NCI-H446 treated with DMSO at 0.1 percent for 48 hours (cell line): ENCODE measurements around the gene SLC5A7.

Experiments
- DNase-seq: peaks from one replicate; lab custom pipeline; 2025; lab: John Stamatoyannopoulos, UW

SLC5A7 gene

DNA sequence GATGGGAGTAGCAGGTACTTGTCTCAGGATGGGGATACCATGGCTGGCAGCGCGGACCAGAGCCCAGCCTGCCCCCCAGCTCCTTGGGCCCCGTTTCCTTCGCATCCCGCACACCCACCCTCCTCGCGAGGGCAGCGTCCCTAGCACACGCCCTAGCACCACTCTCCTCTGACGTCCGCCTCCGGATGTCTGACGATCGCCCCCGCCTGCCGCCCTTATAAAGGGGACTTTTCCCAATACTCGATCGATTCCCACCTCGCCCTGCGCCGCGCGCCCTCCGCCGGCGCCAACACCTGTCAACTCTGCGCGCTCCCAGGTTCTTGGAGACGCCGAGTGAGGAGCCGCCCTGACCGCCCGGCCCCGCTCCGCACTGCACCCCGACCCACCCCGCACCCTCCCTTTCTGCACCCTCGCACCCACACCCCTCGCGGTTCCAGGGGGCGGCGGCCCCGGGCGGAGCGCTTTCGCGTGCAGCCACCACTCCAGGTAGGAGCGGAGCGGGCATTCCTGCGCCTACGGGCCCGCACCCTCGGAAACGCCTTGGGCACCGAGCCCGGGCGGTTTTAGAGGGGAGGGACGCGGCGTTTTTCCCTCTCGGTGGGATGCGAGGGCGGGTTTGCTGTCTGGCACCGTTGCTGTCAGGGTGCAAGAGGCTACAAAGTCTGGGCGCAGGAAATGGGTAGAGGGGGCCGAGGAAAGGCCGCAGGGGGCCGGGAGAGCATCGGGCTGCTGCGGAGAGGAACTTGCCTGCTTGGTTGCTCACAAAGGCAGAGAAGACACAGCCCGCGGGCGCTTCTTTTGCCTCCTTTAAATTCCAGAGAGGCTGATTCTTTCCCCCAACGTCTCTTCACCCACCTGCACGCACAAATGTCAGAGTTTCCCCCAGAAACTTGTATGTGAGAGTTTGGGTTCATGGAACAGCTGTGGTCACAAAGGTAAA is at the start of gene SLC5A7:
SLC5A7 (plus strand) TSS at position 247 of the 940 bp plus-strand sequence. CDS start 1,632 bp downstream, outside the sequence.
- no peak for DNase-seq

DNA sequence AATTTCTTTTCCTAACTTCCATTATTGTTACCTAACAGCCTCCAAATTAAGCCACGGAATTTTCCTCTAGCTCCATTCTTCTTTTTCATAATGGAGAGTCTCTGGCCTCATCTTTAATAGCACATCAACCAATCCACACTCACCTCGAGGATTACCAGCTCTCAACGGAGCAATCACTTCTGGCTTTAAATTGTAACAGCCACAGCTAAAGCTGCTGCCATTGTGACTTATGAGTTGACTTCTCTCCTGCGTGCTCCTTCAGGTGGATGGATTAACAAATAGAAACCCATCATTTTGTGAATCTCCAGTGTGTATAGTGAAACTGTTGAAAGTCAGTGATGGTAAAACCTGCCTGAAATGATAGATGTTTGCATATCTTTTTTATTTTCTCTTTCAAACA is 24.9 kb upstream of the SLC5A7 start:
- no peak for DNase-seq

DNA sequence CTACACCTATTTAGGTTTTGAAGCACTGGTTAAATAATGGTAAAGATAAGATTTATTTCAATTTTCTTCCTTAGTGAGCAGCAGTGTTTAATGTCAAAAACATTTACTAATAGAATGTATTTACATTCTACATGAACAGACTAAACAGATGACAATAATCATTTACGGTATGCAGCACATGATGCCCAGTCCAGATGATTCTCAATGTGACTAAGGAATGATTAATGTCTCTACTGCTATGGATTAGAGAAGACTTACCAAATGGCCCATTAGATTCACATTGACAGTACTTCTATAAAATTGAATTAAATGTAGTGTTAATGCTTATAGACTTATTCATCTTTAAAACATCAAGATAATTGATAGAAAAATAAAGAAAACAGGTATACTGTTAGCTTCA is 22.1 kb upstream of the SLC5A7 start:
- no peak for DNase-seq

DNA sequence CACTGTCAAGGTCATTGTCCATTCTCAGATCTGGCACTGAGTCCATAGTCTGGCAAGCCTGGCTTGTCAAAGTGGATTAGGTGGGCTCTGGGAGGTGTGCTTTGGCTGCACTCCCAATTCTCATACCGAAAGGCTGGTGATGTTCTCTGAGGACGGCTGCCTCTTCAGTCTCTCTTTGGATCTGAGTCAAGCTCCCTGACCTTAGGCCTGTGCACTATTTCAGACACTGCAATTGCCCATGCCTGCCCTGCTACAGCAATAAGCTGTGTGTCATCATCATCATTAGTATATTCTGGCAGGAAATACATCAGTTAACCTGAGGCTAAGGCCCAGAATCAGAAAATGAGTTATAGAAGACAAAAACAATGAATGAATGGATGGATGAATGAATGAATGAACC is 1.6 kb upstream of the SLC5A7 start:
- DNase-seq, result no peak

DNA sequence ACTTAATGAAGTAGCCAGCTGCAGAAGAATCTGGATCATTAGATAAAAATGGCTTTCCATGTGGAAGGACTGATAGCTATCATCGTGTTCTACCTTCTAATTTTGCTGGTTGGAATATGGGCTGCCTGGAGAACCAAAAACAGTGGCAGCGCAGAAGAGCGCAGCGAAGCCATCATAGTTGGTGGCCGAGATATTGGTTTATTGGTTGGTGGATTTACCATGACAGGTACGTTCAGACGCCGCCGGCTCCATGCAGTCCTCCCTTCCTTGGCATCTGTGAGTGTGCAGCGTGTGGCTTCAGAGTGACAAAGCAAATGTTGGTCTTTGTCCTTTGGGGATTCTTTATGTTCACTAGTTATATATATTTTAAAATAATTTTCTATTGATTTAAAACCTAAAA is 1.8 kb downstream of the SLC5A7 start:
- no peak for DNase-seq

DNA sequence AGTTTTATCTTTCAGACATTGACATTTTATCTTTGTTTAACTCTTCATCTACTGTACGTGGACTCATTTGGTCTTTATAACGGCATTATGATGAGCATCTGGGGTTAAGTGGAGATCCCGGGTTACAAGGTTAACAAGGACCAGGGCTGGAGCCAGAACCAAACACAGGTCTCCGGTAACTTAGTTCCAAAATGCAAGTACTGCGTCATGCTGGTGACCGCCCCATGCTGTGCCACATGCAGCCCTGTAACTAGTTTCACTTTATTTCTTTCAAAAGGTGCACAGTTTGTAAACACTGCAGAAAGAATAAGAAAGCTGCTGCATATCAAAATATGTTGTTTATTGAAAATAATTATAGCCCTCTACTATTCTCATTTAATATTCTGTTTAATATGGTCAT is 3.1 kb downstream of the SLC5A7 start:
- no peak for DNase-seq

DNA sequence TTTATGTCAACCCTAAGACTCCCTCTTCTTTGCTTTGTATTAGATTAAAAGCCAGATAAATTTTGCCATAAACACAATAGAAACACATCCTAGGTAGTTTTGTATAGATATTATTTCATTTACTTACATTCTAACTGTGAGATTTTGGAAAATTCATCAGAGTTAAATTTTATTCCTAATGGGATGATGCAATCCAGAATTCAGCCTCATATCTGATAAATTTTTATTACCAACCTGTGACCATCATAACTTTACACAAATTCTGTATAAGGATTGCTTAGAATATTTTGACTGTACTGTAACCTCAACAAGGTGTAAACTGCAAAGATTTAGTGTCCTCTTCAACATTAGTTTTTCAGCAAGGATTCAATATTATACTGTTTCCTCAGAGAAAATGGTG is 4.4 kb downstream of the SLC5A7 start:
- no peak for DNase-seq

DNA sequence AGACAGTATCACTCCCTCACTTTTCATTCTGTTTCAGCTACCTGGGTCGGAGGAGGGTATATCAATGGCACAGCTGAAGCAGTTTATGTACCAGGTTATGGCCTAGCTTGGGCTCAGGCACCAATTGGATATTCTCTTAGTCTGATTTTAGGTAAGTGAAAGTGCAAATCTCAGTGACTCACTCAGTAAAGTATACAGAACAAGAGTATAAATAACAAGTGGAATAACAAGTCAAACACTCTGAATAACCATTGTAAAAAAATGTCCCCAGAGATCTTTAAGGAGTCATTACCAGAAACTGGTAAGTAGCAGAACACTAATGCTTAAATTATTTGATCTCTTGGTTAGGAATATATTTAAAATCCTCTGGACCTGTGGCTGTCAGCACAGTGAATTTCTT is 5.7 kb downstream of the SLC5A7 start:
- no peak for DNase-seq

DNA sequence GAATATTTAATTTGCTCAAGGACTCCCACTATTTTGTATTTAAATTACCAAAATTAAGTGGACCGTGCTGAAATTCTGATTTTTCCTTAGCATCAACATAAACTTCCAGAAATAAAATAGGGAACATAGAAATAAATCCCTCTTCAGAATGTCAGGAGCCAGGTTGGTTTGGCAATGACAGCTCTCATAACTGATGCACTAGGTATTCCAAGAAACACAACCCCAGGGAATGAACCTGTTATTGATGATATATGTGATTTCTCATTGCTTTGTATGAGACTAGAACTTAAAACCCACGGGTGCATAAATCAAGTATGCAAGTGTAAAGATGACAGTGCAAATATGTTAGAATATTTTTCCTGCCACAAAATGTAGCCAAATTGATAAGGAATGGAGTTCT is 12.8 kb downstream of the SLC5A7 start:
- DNase-seq, result no peak

DNA sequence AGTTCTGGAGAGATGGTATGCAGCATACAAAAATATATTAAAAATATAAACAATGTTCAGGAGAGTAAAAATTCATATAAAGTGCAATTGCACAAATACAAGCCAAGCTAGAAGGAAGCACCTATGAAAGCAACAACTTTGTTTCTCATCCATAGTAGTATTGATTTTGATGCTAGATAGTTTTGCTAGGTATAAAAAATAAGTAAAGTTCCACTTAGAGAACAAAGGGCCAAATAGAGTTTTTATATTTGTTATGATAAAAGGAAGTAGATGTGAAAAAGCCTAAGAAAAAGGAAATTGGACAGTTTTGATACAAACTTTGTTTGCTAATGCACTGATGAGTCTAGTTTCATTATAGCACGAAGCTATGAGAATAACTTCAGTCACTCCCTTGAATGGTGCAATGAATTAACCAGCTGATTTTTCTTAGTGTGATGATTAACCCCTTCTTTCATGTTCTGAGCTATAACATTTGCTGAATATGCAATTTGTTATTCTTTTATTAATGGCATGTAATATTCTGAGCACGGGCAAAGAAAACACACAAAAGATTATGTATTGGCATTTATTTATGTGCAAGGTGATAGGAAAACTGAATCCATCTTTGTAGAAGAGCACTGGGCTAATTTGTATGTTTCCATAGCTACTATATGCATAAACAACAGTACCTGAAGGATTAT is 24.7 kb downstream of the SLC5A7 start:
- no peak for DNase-seq

DNA sequence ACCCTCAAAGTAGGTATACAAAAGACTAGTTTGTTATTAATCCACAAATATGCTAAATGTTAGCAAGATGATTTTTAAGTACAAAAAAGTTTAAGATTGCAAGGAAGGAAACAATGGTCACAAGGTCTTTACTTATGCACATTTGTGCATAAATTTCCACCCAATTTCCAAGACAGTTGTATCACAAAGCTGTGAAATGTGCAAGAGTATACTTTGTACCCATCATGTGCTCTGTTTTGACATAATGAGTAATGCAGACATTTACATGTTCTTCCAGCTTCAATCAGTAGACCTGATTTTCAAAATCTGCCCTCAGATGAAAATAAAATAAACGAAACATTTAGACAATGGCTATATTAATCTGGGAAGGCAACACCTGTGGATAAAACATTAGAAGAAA is 27.0 kb downstream of the SLC5A7 start:
- DNase-seq, result no peak

DNA sequence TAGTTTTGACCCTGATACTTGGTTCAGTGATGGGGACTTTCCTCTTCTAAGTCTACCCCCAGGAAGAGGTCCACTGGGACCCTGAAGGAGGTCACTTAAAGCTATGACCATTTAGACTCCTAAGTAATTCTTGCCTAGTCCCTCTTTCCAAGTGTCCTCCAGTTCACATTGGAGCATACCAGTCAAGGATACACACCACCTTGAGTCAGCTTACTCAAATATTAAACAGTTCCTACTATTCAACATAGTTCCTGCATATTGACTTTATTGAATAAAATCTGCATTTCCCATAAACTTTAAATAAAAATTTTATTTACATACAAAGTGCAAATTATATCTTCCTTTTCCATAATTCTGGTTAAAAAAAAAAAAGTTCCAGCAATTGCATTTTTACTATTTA is 36.3 kb downstream of the SLC5A7 start:
- no peak for DNase-seq

DNA sequence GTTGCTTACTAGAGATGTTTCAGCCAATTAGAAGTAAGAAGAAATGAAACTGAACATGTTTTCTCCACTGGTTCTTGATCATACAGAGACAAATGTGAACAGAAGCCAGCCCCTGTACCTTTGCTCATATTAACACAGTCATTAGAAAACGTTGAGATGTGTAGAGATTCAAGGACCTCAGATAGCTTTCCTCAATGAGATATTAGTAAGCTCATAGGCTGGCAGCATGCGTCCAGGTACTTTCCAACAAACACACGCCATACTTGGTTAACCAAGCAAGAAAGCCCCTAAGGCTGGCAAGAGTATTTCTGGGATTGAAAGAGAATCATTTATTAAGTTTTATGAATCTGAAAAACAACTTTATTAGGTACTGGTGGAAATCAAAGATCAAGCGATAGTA is 37.5 kb downstream of the SLC5A7 start:
- no peak for DNase-seq

DNA sequence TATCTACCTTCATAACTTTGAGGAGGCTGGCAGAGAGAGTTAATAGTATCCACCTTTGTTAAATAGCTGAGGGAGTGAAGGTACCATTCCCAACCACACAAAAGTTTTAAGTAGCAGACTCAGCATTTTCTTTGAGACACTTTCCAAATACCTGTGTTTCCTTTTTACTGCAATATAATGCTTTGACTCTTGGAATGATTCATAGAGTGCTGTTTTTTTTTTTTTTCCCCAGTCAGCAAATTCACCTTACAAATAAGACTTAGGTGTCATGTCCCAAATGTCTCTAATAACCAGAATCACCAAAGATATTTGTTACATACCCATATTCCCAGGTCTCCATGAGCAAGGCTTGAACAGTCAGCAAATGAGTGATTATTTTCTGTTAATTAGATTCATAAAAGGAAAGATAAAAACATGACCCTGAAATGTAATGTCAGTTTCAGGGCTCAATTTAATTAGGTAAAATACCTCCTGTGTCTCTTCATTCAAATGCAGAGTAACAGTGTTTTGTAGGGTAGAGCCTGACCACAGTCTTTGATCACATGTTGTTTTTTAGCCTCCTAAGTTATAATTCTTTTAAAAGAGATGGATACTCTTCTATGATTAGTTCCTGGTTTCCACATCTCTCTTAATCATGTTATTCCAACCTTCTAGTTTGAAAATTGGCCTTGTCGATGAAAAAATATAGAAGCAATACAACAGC is 39.9 kb downstream of the SLC5A7 start:
- DNase-seq, result no peak

DNA sequence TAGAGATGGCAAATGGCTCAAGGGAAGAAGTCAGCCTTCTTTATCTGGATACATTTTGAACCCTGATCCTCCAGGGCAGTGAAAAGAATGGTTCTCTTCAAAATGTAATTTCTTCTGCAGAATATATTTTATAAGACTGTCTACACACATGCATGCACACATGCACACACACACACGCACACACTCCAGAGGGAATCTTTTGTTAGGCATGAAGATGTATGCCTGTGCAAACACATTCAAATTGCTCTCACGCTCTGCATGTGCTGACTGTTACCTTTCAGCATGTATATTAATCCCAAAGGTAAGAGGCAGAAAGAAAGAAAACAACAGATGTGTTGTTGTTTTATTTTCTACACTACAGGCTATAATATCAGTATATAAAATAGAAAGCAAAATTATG is 43.2 kb downstream of the SLC5A7 start:
- no peak for DNase-seq

DNA sequence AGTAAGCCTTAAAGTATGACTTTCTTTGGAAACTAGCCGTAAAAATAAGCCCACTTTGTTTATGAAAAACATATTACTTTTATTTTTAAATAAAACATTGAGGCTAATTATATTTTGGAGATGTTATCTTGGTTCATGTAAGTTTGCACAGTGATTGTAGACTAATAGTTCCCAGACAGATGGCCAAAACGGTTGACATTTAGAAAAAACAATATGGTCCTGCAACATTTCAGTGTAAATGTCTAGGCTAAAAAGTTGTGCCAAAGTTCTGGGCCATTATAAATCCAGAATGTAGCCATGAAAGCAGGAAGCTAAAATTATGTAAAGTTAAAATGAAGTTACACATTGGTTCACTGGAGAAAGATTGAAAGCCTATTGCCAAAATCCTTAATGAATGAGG is 43.6 kb downstream of the SLC5A7 start:
- no peak for DNase-seq

DNA sequence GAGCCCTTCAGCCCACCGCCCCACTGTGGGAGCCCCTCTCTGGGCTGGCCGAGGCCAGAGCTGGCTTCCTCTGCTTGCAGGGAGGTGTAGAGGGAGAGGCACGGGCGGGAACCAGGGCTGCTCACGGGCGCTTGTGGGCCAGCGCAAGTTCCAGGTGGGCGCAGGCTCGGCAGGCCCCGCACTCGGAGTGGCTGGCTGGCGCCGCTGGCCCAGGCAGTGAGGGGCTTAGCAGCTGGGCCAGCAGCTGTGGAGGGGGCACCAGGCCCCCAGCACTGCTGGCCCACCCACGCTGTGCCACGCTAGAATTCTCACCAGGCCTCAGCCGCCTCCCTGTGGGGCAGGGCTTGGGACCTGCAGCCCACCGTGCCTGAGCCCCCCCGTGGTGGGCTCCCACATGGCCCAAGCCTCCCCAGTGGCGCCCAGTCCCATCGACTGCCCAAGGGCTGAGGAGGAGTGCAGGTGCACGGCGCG is 45.2 kb downstream of the SLC5A7 start:
- no peak for DNase-seq

DNA sequence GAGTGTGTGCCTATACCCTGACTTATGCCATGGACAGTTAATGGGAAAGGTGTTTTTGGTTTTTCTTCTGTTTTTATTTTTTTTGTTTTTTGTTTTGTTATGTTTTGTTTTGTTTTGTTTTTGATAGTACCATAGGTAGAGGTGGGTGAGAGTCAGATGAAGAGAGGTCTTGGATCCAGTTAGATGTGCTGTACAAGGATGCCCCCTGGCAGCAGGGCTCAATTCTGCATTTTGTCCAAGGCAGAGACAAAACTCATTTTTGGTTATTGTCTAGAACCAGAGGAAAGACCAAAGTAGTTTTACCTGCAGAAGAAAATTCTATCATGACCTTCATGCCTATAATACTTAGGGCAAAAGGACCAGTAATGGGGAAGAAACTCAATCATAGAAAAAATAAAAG is 48.5 kb downstream of the SLC5A7 start:
- DNase-seq, result no peak

DNA sequence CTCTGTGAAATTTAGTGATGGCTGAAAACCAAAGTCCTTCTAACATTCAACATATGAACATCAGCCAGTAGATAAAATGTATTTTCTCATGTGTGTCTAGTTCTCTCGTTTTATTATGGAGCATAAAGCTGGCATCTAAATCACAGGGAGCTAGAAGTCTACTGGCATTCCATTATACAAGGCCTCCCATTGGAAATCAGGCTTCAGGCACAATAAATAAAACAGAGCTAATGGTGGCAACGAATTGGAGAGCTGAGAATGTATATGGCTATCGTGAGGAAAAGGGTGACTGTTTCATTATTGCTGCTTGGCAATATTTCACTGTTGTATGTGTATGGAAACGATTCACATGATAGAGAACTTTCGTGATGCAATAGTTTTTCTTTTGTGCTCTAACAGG is 62.4 kb downstream of the SLC5A7 start:
- DNase-seq, result no peak

DNA sequence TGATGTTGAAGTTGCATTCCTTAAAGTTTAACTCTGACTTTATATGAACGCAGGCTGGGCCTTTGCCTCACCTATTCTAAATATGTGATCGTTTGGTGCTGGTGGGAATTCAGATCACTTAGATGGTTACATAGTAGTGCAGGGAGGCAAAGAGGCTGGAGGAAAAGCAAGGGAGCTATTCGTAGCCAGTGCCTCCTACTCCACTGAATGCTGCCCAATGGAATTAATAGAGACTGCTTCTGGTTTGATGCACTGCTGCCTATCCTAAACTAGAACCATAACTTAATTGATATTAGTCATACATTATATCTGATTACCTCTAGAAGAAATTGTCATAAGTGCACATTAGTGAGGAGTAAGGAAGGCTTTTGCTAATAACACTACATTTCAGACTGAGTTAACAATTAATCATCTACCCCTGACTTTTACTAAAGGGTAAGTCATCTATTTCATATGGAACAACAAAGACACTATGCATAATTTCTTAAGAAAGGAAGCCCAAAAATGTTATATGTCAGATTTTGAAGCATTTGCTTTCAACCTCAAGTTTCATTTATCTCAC is 72.3 kb downstream of the SLC5A7 start:
- no peak for DNase-seq

DNA sequence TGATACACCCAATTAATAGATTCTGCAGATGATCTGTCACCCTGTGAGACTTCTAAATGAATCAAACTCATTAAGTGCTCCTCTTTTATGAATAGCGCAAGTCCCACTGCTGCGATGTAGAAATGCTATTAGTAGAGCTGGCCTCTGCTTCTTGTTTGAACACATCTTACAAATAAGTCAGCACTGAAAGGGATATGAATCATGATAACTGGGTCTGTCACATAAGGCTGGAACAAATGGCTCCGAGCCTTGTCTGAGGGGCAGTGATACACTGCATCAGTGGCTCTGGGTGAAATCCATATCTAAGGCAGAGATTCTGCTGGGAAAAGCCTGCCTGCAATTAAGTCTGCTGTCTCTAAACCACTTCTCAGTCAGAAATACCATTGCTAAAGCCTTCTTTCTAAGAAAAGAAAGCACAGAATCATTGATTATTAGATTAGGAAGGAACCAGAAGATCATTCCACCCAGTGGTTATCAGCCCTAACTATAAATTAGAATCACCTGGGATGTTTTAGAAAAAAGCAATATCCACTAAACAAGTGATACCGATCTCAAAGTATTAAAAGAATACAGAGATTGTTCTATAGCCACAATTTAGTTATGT is 75.2 kb downstream of the SLC5A7 start:
- DNase-seq, result no peak
